ENCODE measurements around the gene RPS6KC1. TPM values are rescaled to one million over a fixed set of nuclear protein-coding genes. Genes with fewer than 3 reads are reported as not detected.

RPS6KC1 gene
- total and polyA plus RNA-seq, 9 of the 15 experiments (the other 6 are each of a cell fraction or from before 2014, with no cell fraction given), result 4.3 to 34.6 (median 20.9) TPM

- BruUV-seq (replicated peaks), result no TSS peak
- FAIRE-seq, result no peak
- Histone ChIP-seq H3K27ac (ENCODE audit: extremely low read depth, low read depth, low read length) (no peak overlapping the region), H3K9me3 (replicated peaks; ENCODE audit: control insufficient read depth, insufficient read depth, low read depth, low read length) (no peaks in the 10 kb centered on the region), H2AFZ (ENCODE audit: low read depth, low read length) (no peak overlapping the region), H3K36me3 (ENCODE audit: control insufficient read depth, insufficient read depth, low read length) (peaks cover 7% of the 10 kb centered on the region; the same call in 2 of the 3 replicates), H3K4me2 (ENCODE audit: insufficient read depth, low read length) (no peak overlapping the region), H3K4me1 (replicated peaks in 1 of 2; ENCODE audit: control insufficient read depth in 2 of 2, insufficient read depth in 2 of 2, low read length in 2 of 2) (no peaks in the 10 kb centered on the region), H3K79me2 (ENCODE audit: control insufficient read depth, insufficient read depth, low read length) (no peaks in the 10 kb centered on the region; the same call in 2 of the 3 replicates), H4K20me1 (replicated peaks; ENCODE audit: control insufficient read depth, insufficient read depth, low read length) (no peaks in the 10 kb centered on the region), H3K4me3 (no peak overlapping the region), H3K9ac (ENCODE audit: insufficient read depth in 1 of 2, low read depth in 2 of 2, low read length in 2 of 2) (no peak overlapping the region), H3K9me1 (ENCODE audit: control insufficient read depth, insufficient read depth, low read length) (no peaks in the 10 kb centered on the region), H3K27me3 (ENCODE audit: control insufficient read depth in 2 of 2, insufficient read depth in 2 of 2, low read length in 2 of 2) (no peaks in the 10 kb centered on the region)
- no peak for DNase-seq (ENCODE audit: extremely low read depth in 1 of 4, low spot score in 3 of 4)
- WGBS (ENCODE audit: insufficient coverage, low coverage, missing lambda C conversion rate), result 95% methylated on average over 3 of the region's 3 CpGs
- in situ Hi-C loops (cut with MboI), result no loop called here
- CTCF ChIA-PET (ENCODE audit: low intra/inter-chr PET ratio), result no interaction called here
- intact Hi-C loops (cut with micrococcal nuclease), result no loop called here
- ATAC-seq, result no peak
- TF ChIP-seq RAD51 (IDR thresholded peaks at IDR 0.05; ENCODE audit: borderline replicate concordance, low read depth), result no peak
- TF ChIP-seq ZNF511 (CRISPR knock-in tag; IDR thresholded peaks at IDR 0.05), result no peak
- peak; percentile 77; the same call in 1 of the 2 replicates for TF ChIP-seq ZNF121 (CRISPR knock-in tag; conservative IDR thresholded peaks at IDR 0.05)
- TF ChIP-seq DACH1 (IDR thresholded peaks at IDR 0.05; ENCODE audit: partially characterized antibody), result no peak
- POLR2A ChIA-PET, result interaction anchor here (1.1 kb wide), 1 partner anchor 9 kb away, joined by 4 read pairs; no protein-coding TSS in a partner anchor
Measured at GRCh38 chr1:213164561-213164960, 113.5 kb downstream of the RPS6KC1 start.

GRCh38 chr1:213166852-213167251 is 115.8 kb downstream of the RPS6KC1 start:
- no peaks in the 10 kb centered on the region for H3K9me1 ChIP-seq (ENCODE audit: control insufficient read depth, insufficient read depth, low read length)
- FAIRE-seq (no peak), DNase-seq (ENCODE audit: extremely low read depth in 1 of 4, low spot score in 3 of 4) (peak in 1 of 4 experiments; percentile 21), ATAC-seq (peak; percentile 19; the same call in 1 of the 3 replicates)
- intact Hi-C loops (cut with micrococcal nuclease), result no loop called here
- H2AFZ ChIP-seq (ENCODE audit: low read depth, low read length), result no peak overlapping the region
- no TSS peak for BruUV-seq (replicated peaks)
- H3K27ac ChIP-seq (ENCODE audit: extremely low read depth, low read depth, low read length), result no peak overlapping the region
- no peaks in the 10 kb centered on the region for H3K27me3 ChIP-seq (ENCODE audit: control insufficient read depth in 2 of 2, insufficient read depth in 2 of 2, low read length in 2 of 2)
- TF ChIP-seq PHB (CRISPR knock-in tag; IDR thresholded peaks at IDR 0.05) (no peak), TFAP4 (CRISPR knock-in tag; IDR thresholded peaks at IDR 0.05; ENCODE audit: borderline replicate concordance) (no peak)
- ChIA-PET CTCF (ENCODE audit: low intra/inter-chr PET ratio) (no interaction called here), POLR2A (interaction anchor here (1.1 to 1.3 kb wide), 2 partner anchors 13 to 83 kb away, joined by 3 to 4 read pairs; no protein-coding TSS in a partner anchor)
- no peaks in the 10 kb centered on the region for H3K9me3 ChIP-seq (replicated peaks; ENCODE audit: control insufficient read depth, insufficient read depth, low read depth, low read length)
- H3K36me3 ChIP-seq (ENCODE audit: control insufficient read depth, insufficient read depth, low read length), result peaks cover 5% of the 10 kb centered on the region; the same call in 1 of the 3 replicates
- 62% methylated on average over 3 of the region's 3 CpGs for WGBS (ENCODE audit: insufficient coverage, low coverage, missing lambda C conversion rate)
- no peak overlapping the region for H3K9ac ChIP-seq (ENCODE audit: insufficient read depth in 1 of 2, low read depth in 2 of 2, low read length in 2 of 2)
- H3K4me1 ChIP-seq (replicated peaks in 1 of 2; ENCODE audit: control insufficient read depth in 2 of 2, insufficient read depth in 2 of 2, low read length in 2 of 2), result 0 out of 5 replicates have a peak, but pooled peaks cover 0 to 5% of the 10 kb centered on the region in 2 experiments
- in situ Hi-C loops (cut with MboI), result no loop called here
- no peak overlapping the region for H3K4me2 ChIP-seq (ENCODE audit: insufficient read depth, low read length)
- H4K20me1 ChIP-seq (replicated peaks; ENCODE audit: control insufficient read depth, insufficient read depth, low read length), result no peaks in the 10 kb centered on the region
- H3K79me2 ChIP-seq (ENCODE audit: control insufficient read depth, insufficient read depth, low read length), result no peaks in the 10 kb centered on the region; the same call in 2 of the 3 replicates
- H3K4me3 ChIP-seq, result no peak overlapping the region

Data from K562 (cell line).